Mammary epithelial cell (primary cell): Measurements from ENCODE around the gene ULK4.

ENCODE experiments used
- EZH2 ChIP-seq: IDR thresholded peaks from 2 replicates; pipeline ENCODE4 v1.6.1; 2012; ENCODE audit warnings: low read length, inconsistent platforms, borderline replicate concordance
- TF ChIP-seq, protein P1 (sequence below), 2 donors: IDR thresholded peaks in 1 of 2; conservative IDR thresholded peaks in 1 of 2; 2 replicates each; pipeline ENCODE4 v1.5.1; 2011 to 2012; ENCODE audit warnings: inconsistent platforms in 2 of 2, low read length in 2 of 2, mild to moderate bottlenecking in 2 of 2, control low read depth in 1 of 2, low read depth in 1 of 2; ENCODE audit not compliant: insufficient read depth in 1 of 2; ENCODE audit errors: extremely low read depth in 1 of 2

DNA sequence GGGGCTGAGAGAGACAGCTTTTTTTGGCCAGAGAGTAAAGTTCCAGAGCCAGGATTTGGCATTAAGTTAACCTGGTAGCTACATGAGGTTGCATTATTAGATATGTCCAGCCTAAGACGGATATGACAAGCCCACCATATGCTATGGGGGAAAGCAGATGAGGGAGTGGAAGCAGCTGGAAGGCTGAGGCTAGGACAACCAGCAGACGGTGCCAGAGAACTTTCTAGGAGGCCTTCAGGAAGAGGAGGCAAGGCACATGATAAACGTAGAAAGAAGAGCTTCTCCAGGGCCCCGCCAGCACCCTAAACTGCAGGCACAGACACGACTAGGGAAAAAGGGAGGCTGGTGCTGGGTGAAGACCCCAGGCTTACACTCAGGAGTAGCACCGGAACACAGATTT lies 675.6 kb downstream of the ULK4 start:
- TF ChIP-seq, protein P1, sequence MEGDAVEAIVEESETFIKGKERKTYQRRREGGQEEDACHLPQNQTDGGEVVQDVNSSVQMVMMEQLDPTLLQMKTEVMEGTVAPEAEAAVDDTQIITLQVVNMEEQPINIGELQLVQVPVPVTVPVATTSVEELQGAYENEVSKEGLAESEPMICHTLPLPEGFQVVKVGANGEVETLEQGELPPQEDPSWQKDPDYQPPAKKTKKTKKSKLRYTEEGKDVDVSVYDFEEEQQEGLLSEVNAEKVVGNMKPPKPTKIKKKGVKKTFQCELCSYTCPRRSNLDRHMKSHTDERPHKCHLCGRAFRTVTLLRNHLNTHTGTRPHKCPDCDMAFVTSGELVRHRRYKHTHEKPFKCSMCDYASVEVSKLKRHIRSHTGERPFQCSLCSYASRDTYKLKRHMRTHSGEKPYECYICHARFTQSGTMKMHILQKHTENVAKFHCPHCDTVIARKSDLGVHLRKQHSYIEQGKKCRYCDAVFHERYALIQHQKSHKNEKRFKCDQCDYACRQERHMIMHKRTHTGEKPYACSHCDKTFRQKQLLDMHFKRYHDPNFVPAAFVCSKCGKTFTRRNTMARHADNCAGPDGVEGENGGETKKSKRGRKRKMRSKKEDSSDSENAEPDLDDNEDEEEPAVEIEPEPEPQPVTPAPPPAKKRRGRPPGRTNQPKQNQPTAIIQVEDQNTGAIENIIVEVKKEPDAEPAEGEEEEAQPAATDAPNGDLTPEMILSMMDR (conservative IDR thresholded peaks at IDR 0.05 in 1 of 2, IDR thresholded peaks at IDR 0.05 in 1 of 2; ENCODE audit: extremely low read depth in 1 of 2, insufficient read depth in 1 of 2, low read depth in 1 of 2, low read length in 2 of 2): no peak
- no peak for TF ChIP-seq EZH2
